HEK293T (cell line): ENCODE results near the gene LMO2.

Source experiments
- ARNT ChIP-seq: fragments of 450-650 bp; IDR thresholded peaks from 2 replicates; pipeline ENCODE4 v1.6.1; 2017; ENCODE audit warnings: mild to moderate bottlenecking
- BHLHE40 ChIP-seq: fragments of 450-650 bp; IDR thresholded peaks from 2 replicates; pipeline ENCODE4 v1.6.1; 2016; ENCODE audit warnings: mild to moderate bottlenecking, moderate library complexity, borderline replicate concordance
- ELF4 ChIP-seq: fragments of 450-650 bp; IDR thresholded peaks from 2 replicates; pipeline ENCODE4 v1.6.1; 2017; ENCODE audit warnings: antibody characterized with exemption
- FOXA1 ChIP-seq: fragments of 450-650 bp; IDR thresholded peaks from 2 replicates; pipeline ENCODE4 v1.6.1; 2016; ENCODE audit warnings: mild to moderate bottlenecking
- FOXK2 ChIP-seq: fragments of 450-650 bp; IDR thresholded peaks from 2 replicates; pipeline ENCODE4 v1.6.1; 2016; ENCODE audit warnings: mild to moderate bottlenecking
- FOXM1 ChIP-seq: fragments of 450-650 bp; IDR thresholded peaks from 2 replicates; pipeline ENCODE4 v1.6.1; 2017; ENCODE audit warnings: mild to moderate bottlenecking, borderline replicate concordance
- HDGF ChIP-seq: fragments of 450-650 bp; IDR thresholded peaks from 2 replicates; pipeline ENCODE4 v1.6.1; 2017; ENCODE audit warnings: antibody characterized with exemption, borderline replicate concordance
- L3MBTL2 ChIP-seq: fragments of 450-650 bp; conservative IDR thresholded peaks from 2 replicates; pipeline ENCODE4 v1.6.1; 2016; ENCODE audit warnings: mild to moderate bottlenecking
- NFRKB ChIP-seq: fragments of 450-650 bp; IDR thresholded peaks from 2 replicates; pipeline ENCODE4 v1.6.1; 2016; ENCODE audit warnings: mild to moderate bottlenecking, moderate library complexity
- SP1 ChIP-seq: fragments of 450-650 bp; IDR thresholded peaks from 2 replicates; pipeline ENCODE4 v1.6.1; 2017
- SUZ12 ChIP-seq: fragments of 450-650 bp; IDR thresholded peaks from 2 replicates; pipeline ENCODE4 v1.6.1; 2016; ENCODE audit warnings: mild to moderate bottlenecking
- ZNF384 ChIP-seq: fragments of 450-650 bp; IDR thresholded peaks from 2 replicates; pipeline ENCODE4 v1.6.1; 2016
- TF ChIP-seq, protein P1 (sequence below): fragments of 450-650 bp; IDR thresholded peaks from 2 replicates; pipeline ENCODE4 v1.6.1; 2016

DNA sequence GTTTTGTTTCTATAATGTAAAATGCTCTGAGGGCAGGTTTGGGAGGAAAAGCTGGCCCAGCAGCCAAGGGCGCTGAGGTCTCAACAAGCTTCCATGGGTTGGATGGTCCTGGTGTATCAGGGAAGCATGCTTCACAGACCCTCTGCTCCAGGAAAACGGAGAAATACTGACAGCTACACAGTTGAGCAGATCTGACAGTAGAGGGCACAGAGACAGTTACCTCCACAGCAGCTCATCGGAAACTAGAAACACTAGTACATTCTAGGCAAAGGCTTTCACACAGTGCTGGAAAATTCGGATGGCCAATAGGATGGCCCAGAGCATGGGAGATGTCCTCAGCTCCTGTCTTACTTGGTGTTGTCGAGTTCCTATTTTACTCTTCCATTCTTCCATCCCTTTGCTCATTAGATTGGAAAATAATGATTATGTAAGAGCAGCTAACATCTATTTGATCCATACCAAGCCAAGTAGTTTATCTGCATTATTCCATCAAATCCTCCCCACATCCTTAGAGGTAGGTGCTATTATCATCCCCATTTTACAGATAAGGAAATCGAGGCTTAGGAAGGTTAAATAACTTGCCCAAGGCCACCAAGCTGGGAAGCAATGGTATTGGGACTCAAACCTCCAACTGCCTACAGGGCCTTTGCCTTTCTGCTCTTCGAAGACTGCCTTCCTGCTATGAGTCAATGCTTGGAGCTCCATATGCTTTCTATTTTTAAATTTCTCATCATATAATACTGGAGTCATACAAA is 28.3 kb downstream of the LMO2 start:
- no peak for TF ChIP-seq ELF4
- no peak for TF ChIP-seq SP1
- TF ChIP-seq HDGF = no peak
- TF ChIP-seq SUZ12 = no peak
- TF ChIP-seq ZNF384 = no peak
- no peak for TF ChIP-seq FOXA1
- no peak for TF ChIP-seq ARNT
- no peak for TF ChIP-seq BHLHE40
- TF ChIP-seq FOXM1 = no peak
- no peak for TF ChIP-seq FOXK2
- no peak for TF ChIP-seq L3MBTL2
- TF ChIP-seq, protein P1, sequence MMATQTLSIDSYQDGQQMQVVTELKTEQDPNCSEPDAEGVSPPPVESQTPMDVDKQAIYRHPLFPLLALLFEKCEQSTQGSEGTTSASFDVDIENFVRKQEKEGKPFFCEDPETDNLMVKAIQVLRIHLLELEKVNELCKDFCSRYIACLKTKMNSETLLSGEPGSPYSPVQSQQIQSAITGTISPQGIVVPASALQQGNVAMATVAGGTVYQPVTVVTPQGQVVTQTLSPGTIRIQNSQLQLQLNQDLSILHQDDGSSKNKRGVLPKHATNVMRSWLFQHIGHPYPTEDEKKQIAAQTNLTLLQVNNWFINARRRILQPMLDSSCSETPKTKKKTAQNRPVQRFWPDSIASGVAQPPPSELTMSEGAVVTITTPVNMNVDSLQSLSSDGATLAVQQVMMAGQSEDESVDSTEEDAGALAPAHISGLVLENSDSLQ = no peak
- no peak for TF ChIP-seq NFRKB
